ENCODE data around the gene PRSS21.

Gene PRSS21

DNA sequence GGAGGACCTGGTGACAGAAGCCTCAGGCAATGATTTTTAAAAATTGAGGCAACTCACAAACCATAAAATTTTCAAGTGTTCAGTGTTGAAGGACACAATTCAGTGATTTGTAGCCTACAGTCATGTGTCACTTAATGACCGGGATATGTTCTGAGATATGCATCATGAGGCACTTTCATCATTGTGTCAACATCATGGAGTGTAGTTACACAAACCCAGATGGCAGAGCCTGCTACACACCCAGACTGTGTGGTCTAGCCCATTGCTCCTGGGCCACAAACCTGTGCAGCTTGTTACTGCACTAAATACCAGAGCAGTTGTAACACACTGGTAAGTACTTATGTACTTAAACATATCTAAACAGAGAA is 17.2 kb upstream of the PRSS21 start:
- H3K4me3 ChIP-seq (ENCODE audit: low read depth, low read length), result no peak overlapping the region
- DNase-seq (ENCODE audit: low read depth), result no peak

- no peak overlapping the region for H3K4me3 ChIP-seq (ENCODE audit: low read depth, low read length)
- DNase-seq (ENCODE audit: low read depth), result no peak
These were observed 13.4 kb upstream of the PRSS21 start for GRCh38 chr16:2803545-2804195.

- H3K4me3 ChIP-seq (ENCODE audit: low read depth, low read length), result no peak overlapping the region
- DNase-seq (ENCODE audit: low read depth), result no peak
These were observed 12.3 kb upstream of the PRSS21 start for GRCh38 chr16:2804728-2805127.

DNA sequence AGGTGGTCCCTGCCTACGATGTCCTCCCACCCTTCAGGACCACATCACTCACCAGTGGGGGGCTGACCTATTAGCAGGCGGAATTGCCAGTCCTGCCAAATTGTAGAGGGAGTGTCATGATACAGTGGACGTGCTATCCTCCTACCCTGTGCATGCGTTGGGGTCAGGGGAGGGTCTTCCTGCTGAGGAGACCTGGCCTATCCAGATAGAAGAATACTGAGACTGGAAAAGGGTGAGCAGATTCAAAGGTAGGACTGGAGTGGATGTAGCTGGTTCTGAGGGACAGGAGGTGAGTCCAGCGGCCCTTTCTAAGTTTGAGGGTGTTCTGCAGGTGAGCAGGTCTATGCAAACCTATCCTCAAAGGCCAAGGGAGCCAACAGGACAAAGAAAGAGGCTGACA is 10.8 kb upstream of the PRSS21 start:
- no peak overlapping the region for H3K4me3 ChIP-seq (ENCODE audit: low read depth, low read length)
- no peak for DNase-seq (ENCODE audit: low read depth)

- DNase-seq (ENCODE audit: low read depth), result no peak
- no peak overlapping the region for H3K4me3 ChIP-seq (ENCODE audit: low read depth, low read length)
These were observed 8.9 kb upstream of the PRSS21 start for GRCh38 chr16:2808181-2808580.

- no peak for DNase-seq (ENCODE audit: low read depth)
- H3K4me3 ChIP-seq (ENCODE audit: low read depth, low read length), result no peak overlapping the region
These were observed 7.8 kb upstream of the PRSS21 start for GRCh38 chr16:2809149-2809760.

DNA sequence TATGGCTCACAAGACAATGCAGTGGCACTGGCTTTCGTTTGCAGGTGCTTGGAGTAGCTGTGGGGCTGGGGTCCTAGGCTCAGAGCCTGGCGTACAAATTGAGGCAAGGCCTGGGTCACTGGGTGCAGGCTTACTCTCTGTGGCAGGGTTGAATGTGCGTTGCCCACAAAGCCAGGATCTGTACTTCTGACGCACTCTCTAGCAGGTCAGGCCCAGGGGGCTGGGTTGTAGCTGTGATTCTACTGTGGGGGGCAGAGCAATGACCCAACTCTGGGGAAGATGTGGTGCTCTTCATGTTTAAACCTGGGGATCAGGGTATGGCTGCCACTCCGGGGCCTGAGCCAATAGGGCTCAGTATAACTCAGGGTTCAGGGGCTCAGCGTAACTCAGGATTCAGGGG is 6.4 kb upstream of the PRSS21 start:
- H3K4me3 ChIP-seq (ENCODE audit: low read depth, low read length), result no peak overlapping the region
- no peak for DNase-seq (ENCODE audit: low read depth)

DNA sequence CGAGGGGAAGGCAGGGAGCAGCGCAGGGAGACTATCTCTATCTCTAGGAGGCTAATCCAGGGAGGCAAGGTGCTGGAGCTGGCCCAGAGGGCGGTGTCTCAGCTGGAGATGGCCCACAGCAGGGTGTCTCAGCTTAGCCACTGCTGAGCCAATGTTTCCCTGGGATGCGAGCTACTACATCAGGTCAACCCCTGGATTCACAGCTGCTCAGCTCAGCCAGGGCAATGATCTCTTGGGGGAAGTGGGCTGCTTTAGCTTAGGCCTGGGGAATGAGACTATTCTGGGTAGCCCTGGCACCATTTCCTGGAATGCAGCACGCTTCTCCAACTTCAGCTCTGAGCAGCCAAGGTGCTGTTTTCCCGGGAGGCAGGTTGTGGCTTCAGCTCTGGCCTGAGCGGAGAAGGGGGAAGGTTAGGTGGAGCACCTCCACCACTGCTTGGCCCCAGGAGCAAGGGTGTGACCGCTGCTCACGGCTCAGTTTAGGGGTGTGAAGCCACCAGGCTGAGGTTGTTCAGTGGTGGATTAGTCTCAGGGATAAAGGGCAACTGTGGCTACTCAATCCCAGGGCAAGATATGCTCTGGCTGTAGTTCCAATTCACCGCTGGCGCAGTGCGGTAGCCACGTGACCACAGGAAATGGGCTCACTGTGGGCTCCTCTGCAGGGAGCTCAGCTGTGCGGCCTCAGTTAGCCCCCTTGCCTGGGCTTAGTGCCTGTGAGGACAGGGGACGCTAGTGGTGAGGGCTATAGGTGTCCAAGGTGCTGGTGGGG is 5.2 kb upstream of the PRSS21 start:
- no peak overlapping the region for H3K4me3 ChIP-seq (ENCODE audit: low read depth, low read length)
- DNase-seq (ENCODE audit: low read depth), result no peak

DNA sequence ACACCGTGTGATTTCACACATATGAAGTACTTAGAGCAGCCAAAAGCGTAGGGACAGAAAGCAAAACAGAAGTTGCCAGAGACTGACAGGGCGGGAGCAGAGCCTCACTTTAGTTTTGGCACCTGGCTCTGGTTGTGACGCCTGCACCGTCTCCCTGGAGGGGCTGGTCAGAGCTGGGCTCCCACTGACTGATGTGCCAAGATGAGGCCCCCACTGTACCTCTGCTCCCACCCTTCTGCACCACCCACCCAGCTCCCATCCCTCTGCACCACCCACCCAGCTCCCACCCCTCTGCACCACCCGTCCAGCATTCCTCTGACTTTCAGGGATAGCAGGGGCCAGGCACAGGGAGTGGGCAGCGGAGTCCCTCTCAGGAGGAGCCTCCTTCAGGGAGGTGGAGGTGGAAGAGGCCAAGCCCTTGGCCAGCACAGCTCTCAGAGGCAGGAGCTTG is 3.2 kb upstream of the PRSS21 start:
- no peak overlapping the region for H3K4me3 ChIP-seq (ENCODE audit: low read depth, low read length)
- DNase-seq (ENCODE audit: low read depth), result no peak

- no peak overlapping the region for H3K4me3 ChIP-seq (ENCODE audit: low read depth, low read length)
- no peak for DNase-seq (ENCODE audit: low read depth)
These were observed 2.3 kb upstream of the PRSS21 start for GRCh38 chr16:2814551-2815298.

DNA sequence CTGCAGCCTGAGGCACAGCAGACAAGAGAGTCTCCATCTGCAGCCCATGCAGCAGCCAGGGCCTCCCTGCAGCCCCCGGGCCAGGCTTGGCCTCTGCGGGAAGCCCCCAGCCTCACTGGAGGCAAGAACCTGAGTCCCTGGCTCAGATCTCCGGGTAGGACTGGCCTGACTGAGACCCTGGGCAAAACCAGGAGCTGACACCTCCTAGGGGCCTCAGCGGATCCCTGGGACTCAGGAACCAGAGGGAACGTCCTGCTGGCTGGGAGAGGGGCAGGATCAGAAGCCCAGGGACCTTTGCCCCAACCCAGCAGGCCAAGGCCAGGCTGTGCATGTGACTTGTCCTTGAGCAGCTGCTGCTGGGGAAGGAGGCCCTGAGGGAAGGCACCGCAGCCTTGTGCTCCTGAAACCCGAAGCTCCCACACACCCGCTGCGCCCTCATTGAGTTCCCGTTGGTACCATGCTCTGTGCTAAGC is 1.7 kb upstream of the PRSS21 start:
- no peak for DNase-seq (ENCODE audit: low read depth)
- no peak overlapping the region for H3K4me3 ChIP-seq (ENCODE audit: low read depth, low read length)

- no peak for DNase-seq (ENCODE audit: low read depth)
- H3K4me3 ChIP-seq (ENCODE audit: low read depth, low read length), result no peak overlapping the region
These were observed 569 bp downstream of the PRSS21 start for GRCh38 chr16:2817340-2818271.

DNA sequence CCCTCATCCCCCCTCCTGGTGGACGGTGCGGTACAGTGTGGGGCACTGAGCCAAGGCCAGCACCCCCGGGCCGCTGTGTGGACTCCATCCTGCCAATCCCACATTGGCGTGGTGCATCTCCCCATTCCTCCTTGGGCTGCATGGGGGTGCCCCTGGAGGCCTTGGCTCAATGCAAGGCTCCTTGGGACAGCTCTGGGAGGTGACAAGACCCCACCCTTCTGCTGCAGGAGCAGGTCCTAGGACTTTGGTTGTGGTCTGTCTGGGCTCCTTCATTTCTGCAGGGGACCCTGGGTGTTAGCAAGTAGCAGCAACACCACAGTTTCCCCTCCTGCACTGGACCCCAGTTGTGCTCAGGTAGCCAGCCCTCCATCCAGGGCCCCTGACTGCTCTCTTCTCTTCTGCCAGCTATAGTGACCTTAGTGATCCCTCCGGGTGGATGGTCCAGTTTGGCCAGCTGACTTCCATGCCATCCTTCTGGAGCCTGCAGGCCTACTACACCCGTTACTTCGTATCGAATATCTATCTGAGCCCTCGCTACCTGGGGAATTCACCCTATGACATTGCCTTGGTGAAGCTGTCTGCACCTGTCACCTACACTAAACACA is 1.3 kb downstream of the PRSS21 start:
- no peak for DNase-seq (ENCODE audit: low read depth)
- H3K4me3 ChIP-seq (ENCODE audit: low read depth, low read length), result no peak overlapping the region

- no peak for DNase-seq (ENCODE audit: low read depth)
- H3K4me3 ChIP-seq (ENCODE audit: low read depth, low read length), result no peak overlapping the region
These were observed 2.3 kb downstream of the PRSS21 start for GRCh38 chr16:2819179-2819938.

- DNase-seq (ENCODE audit: low read depth), result no peak
- no peak overlapping the region for H3K4me3 ChIP-seq (ENCODE audit: low read depth, low read length)
These were observed 3.1 kb downstream of the PRSS21 start for GRCh38 chr16:2819939-2820835.

- no peak overlapping the region for H3K4me3 ChIP-seq (ENCODE audit: low read depth, low read length)
- DNase-seq (ENCODE audit: low read depth), result no peak
These were observed 3.9 kb downstream of the PRSS21 start for GRCh38 chr16:2820836-2821486.
